ENCODE measurements around the gene AIFM1. TPM values are rescaled to one million over a fixed set of nuclear protein-coding genes. Genes with fewer than 3 reads are reported as not detected.

AIFM1 gene
- total and polyA plus RNA-seq, 7 experiments from 2014 or later = 11.6 to 35.8 (median 24.8) TPM

GRCh38 chrX:130090364-130090763 lies 75.3 kb downstream of the AIFM1 start:
- no peak for DNase-seq
- ChIA-PET CTCF (no interaction called here), POLR2A (no interaction called here)
- no peak overlapping the region for H3K4me3 ChIP-seq (ENCODE audit: low read length)
- H3K9me3 ChIP-seq (ENCODE audit: control insufficient read depth in 2 of 3, low read length in 3 of 3) = no peaks in the 10 kb centered on the region
- Mint-ChIP-seq H3K4me1 (peaks cover 13 to 73% (median 55%) of the 10 kb centered on the region in 7 donors), H3K4me3 (peak overlapping the region in 9 of 10 donors; percentile 30 to 79 (median 65)), H3K9me3 (no peaks in the 10 kb centered on the region), H3K27me3 (no peaks in the 10 kb centered on the region), H3K36me3 (peaks cover 0 to 15% (median 0%) of the 10 kb centered on the region in 5 donors), H3K27ac (peak overlapping the region; percentile 69 to 96 (median 90))
- peaks cover 39 to 41% of the 10 kb centered on the region in 2 donors for H3K4me1 ChIP-seq (ENCODE audit: control insufficient read depth in 2 of 2, insufficient read depth in 2 of 2, low read length in 2 of 2)
- H3K36me3 ChIP-seq (ENCODE audit: control insufficient read depth in 2 of 3, insufficient read depth in 3 of 3, low read length in 3 of 3) = no peaks in the 10 kb centered on the region
- no peak overlapping the region for H3K27ac ChIP-seq (ENCODE audit: low read depth, low read length)
- ATAC-seq = no peak
- intact Hi-C loops (cut with micrococcal nuclease) = no loop called here
- no peaks in the 10 kb centered on the region for H3K27me3 ChIP-seq (ENCODE audit: control insufficient read depth in 2 of 2, insufficient read depth in 2 of 2, low read length in 2 of 2)

GRCh38 chrX:130086447-130087206 lies 79.0 kb downstream of the AIFM1 start:
- no peaks in the 10 kb centered on the region for H3K36me3 ChIP-seq (ENCODE audit: control insufficient read depth in 2 of 3, insufficient read depth in 3 of 3, low read length in 3 of 3)
- Mint-ChIP-seq H3K27me3 (no peaks in the 10 kb centered on the region), H3K36me3 (peaks cover 0 to 17% (median 0%) of the 10 kb centered on the region in 5 donors), H3K27ac (peak overlapping the region; percentile 76 to 96 (median 91)), H3K9me3 (no peaks in the 10 kb centered on the region), H3K4me1 (peaks cover 15 to 71% (median 60%) of the 10 kb centered on the region in 7 donors), H3K4me3 (peak overlapping the region; percentile 86 to 93 (median 89))
- intact Hi-C loops (cut with micrococcal nuclease) = loop anchor here (1.0 to 10.0 kb wide), 5 partner anchors 24 to 1728 kb away; partner anchors contain the start of genes ELF4 (in 1 of the 2) and ENOX2 (in 1 of the 2)
- CTCF ChIA-PET = interaction anchor here (0.7 to 6.0 kb wide), 5 partner anchors 16 to 79 kb away, joined by 3 to 54 read pairs (median 4); partner anchors contain the start of genes AIFM1 and ELF4
- ATAC-seq = peak; percentile 74
- H3K27ac ChIP-seq (ENCODE audit: low read depth, low read length) = peak overlapping the region; percentile 66
- peak overlapping the region; percentile 67 for H3K4me3 ChIP-seq (ENCODE audit: low read length)
- POLR2A ChIA-PET = interaction anchor here (0.7 to 5.3 kb wide), 11 partner anchors 11 to 88 kb away, joined by 3 to 44 read pairs (median 4); partner anchors contain the start of genes AIFM1, ELF4 and RAB33A
- DNase-seq = peak in 8 of 9 donors; percentile 64 to 79 (median 74)
- H3K9me3 ChIP-seq (ENCODE audit: control insufficient read depth in 2 of 3, low read length in 3 of 3) = no peaks in the 10 kb centered on the region
- H3K4me1 ChIP-seq (ENCODE audit: control insufficient read depth in 2 of 2, insufficient read depth in 2 of 2, low read length in 2 of 2) = peaks cover 22 to 35% of the 10 kb centered on the region in 2 donors
- no peaks in the 10 kb centered on the region for H3K27me3 ChIP-seq (ENCODE audit: control insufficient read depth in 2 of 2, insufficient read depth in 2 of 2, low read length in 2 of 2)

- H3K36me3 ChIP-seq (ENCODE audit: control insufficient read depth in 2 of 3, insufficient read depth in 3 of 3, low read length in 3 of 3) = peaks cover 0 to 7% (median 0%) of the 10 kb centered on the region in 3 experiments
- H3K4me1 ChIP-seq (ENCODE audit: control insufficient read depth in 2 of 2, insufficient read depth in 2 of 2, low read length in 2 of 2) = peaks cover 27 to 37% of the 10 kb centered on the region in 2 donors
- Mint-ChIP-seq H3K4me1 (peaks cover 20 to 77% (median 62%) of the 10 kb centered on the region in 7 donors), H3K36me3 (peaks cover 0 to 17% (median 0%) of the 10 kb centered on the region in 5 donors), H3K9me3 (no peaks in the 10 kb centered on the region), H3K4me3 (peak overlapping the region; percentile 86 to 93 (median 89)), H3K27ac (peak overlapping the region; percentile 76 to 96 (median 91)), H3K27me3 (no peaks in the 10 kb centered on the region)
- ChIA-PET POLR2A (interaction anchor here (0.7 to 5.3 kb wide), 8 partner anchors 11 to 91 kb away, joined by 3 to 44 read pairs (median 4); partner anchors contain the start of genes AIFM1 and ELF4), CTCF (interaction anchor here (0.7 to 6.0 kb wide), 4 partner anchors 16 to 39 kb away, joined by 3 to 54 read pairs (median 4); no protein-coding TSS in a partner anchor)
- DNase-seq (no peak), ATAC-seq (no peak)
- peak overlapping the region; percentile 67 for H3K4me3 ChIP-seq (ENCODE audit: low read length)
- H3K27ac ChIP-seq (ENCODE audit: low read depth, low read length) = peak overlapping the region; percentile 66
- H3K9me3 ChIP-seq (ENCODE audit: control insufficient read depth in 2 of 3, low read length in 3 of 3) = no peaks in the 10 kb centered on the region
- intact Hi-C loops (cut with micrococcal nuclease) = loop anchor here (2.0 to 10.0 kb wide), 4 partner anchors 303 to 1729 kb away; partner anchors contain the start of gene ENOX2 (in 1 of the 2)
- no peaks in the 10 kb centered on the region for H3K27me3 ChIP-seq (ENCODE audit: control insufficient read depth in 2 of 2, insufficient read depth in 2 of 2, low read length in 2 of 2)
Measured at GRCh38 chrX:130085551-130086446, 79.8 kb downstream of the AIFM1 start.

- no peak for ATAC-seq
- CTCF ChIA-PET = interaction anchor here (6.0 kb wide), 1 partner anchor 36 kb away, joined by 54 read pairs; no protein-coding TSS in a partner anchor
- peak overlapping the region; percentile 86 to 93 (median 89) for H3K4me3 Mint-ChIP-seq
Measured at GRCh38 chrX:130084631-130085237, 80.9 kb downstream of the AIFM1 start.

GRCh38 chrX:130083656-130084382 lies 81.8 kb downstream of the AIFM1 start:
- H3K4me1 Mint-ChIP-seq = peaks cover 25 to 77% (median 57%) of the 10 kb centered on the region in 7 donors

More at GRCh38 chrX:130084631-130085237, 80.9 kb downstream of the AIFM1 start:
- H3K4me3 ChIP-seq (ENCODE audit: low read length) = peak overlapping the region; percentile 67
- no peaks in the 10 kb centered on the region for H3K9me3 ChIP-seq (ENCODE audit: control insufficient read depth in 2 of 3, low read length in 3 of 3)
- no peaks in the 10 kb centered on the region for H3K9me3 Mint-ChIP-seq
- peak overlapping the region; percentile 55 to 96 (median 91) for H3K27ac Mint-ChIP-seq
- H3K4me1 ChIP-seq (ENCODE audit: control insufficient read depth in 2 of 2, insufficient read depth in 2 of 2, low read length in 2 of 2) = peaks cover 30 to 34% of the 10 kb centered on the region in 2 donors
- peaks cover 24 to 78% (median 62%) of the 10 kb centered on the region in 7 donors for H3K4me1 Mint-ChIP-seq
- intact Hi-C loops (cut with micrococcal nuclease) = loop anchor here (5.0 to 10.0 kb wide), 3 partner anchors 302 to 1730 kb away; partner anchors contain the start of gene ENOX2 (in 1 of the 2)
- no peaks in the 10 kb centered on the region for H3K27me3 Mint-ChIP-seq
- DNase-seq = peak in 1 of 9 donors; percentile 31
- peaks cover 0 to 13% (median under 1%) of the 10 kb centered on the region in 3 experiments for H3K36me3 ChIP-seq (ENCODE audit: control insufficient read depth in 2 of 3, insufficient read depth in 3 of 3, low read length in 3 of 3)
- peaks cover 0 to 16% (median 2%) of the 10 kb centered on the region in 5 donors for H3K36me3 Mint-ChIP-seq
- no peaks in the 10 kb centered on the region for H3K27me3 ChIP-seq (ENCODE audit: control insufficient read depth in 2 of 2, insufficient read depth in 2 of 2, low read length in 2 of 2)
- peak overlapping the region; percentile 66 for H3K27ac ChIP-seq (ENCODE audit: low read depth, low read length)
- POLR2A ChIA-PET = interaction anchor here (0.8 to 5.3 kb wide), 10 partner anchors 7 to 133 kb away, joined by 3 to 44 read pairs (median 5); partner anchors contain the start of gene ELF4

More at GRCh38 chrX:130083656-130084382, 81.8 kb downstream of the AIFM1 start:
- no peaks in the 10 kb centered on the region for H3K9me3 Mint-ChIP-seq
- peaks cover 0 to 18% (median 3%) of the 10 kb centered on the region in 5 donors for H3K36me3 Mint-ChIP-seq
- peak overlapping the region; percentile 55 to 97 (median 91) for H3K27ac Mint-ChIP-seq
- intact Hi-C loops (cut with micrococcal nuclease) = loop anchor here in 1 of 2 donors (2.0 to 10.0 kb wide), 2 partner anchors 15 to 1731 kb away; no protein-coding TSS in a partner anchor
- Histone ChIP-seq H3K9me3 (ENCODE audit: control insufficient read depth in 2 of 3, low read length in 3 of 3) (no peaks in the 10 kb centered on the region), H3K36me3 (ENCODE audit: control insufficient read depth in 2 of 3, insufficient read depth in 3 of 3, low read length in 3 of 3) (peaks cover 0 to 13% (median 2%) of the 10 kb centered on the region in 3 experiments), H3K27me3 (ENCODE audit: control insufficient read depth in 2 of 2, insufficient read depth in 2 of 2, low read length in 2 of 2) (no peaks in the 10 kb centered on the region), H3K27ac (ENCODE audit: low read depth, low read length) (peak overlapping the region; percentile 66), H3K4me3 (ENCODE audit: low read length) (peak overlapping the region; percentile 67), H3K4me1 (ENCODE audit: control insufficient read depth in 2 of 2, insufficient read depth in 2 of 2, low read length in 2 of 2) (peaks cover 30 to 36% of the 10 kb centered on the region in 2 donors)
- no peak for ATAC-seq
- H3K27me3 Mint-ChIP-seq = no peaks in the 10 kb centered on the region
- ChIA-PET CTCF (interaction anchor here (6.0 kb wide), 1 partner anchor 37 kb away, joined by 54 read pairs; no protein-coding TSS in a partner anchor), POLR2A (interaction anchor here (0.8 to 5.3 kb wide), 7 partner anchors 8 to 134 kb away, joined by 3 to 44 read pairs (median 5); partner anchors contain the start of gene ELF4)
- DNase-seq = no peak
- peak overlapping the region; percentile 86 to 93 (median 89) for H3K4me3 Mint-ChIP-seq

Measured in naive thymus-derived CD4-positive, alpha-beta T cell (primary cell).